22Rv1 (cell line): ENCODE measurements around the gene BMPR2.
"Not testable (repeated sequence)": the region's sequence is repeated elsewhere in the genome, so short reads cannot be mapped to it uniquely, and the experiment has no call there.

Experiments used
- H3K27ac ChIP-seq: fragments of 450-650 bp; 2 replicates; pipeline ENCODE4 v1.5.1; 2017
- ZFX ChIP-seq: fragments of 450-650 bp; IDR thresholded peaks from 2 replicates; pipeline ENCODE4 v1.6.1; 2017; ENCODE audit warnings: antibody characterized with exemption, borderline replicate concordance
- TF ChIP-seq, protein P1 (sequence below): fragments of 450-650 bp; IDR thresholded peaks from 2 replicates; pipeline ENCODE4 v1.5.1; 2017; ENCODE audit warnings: mild to moderate bottlenecking

BMPR2 gene

DNA sequence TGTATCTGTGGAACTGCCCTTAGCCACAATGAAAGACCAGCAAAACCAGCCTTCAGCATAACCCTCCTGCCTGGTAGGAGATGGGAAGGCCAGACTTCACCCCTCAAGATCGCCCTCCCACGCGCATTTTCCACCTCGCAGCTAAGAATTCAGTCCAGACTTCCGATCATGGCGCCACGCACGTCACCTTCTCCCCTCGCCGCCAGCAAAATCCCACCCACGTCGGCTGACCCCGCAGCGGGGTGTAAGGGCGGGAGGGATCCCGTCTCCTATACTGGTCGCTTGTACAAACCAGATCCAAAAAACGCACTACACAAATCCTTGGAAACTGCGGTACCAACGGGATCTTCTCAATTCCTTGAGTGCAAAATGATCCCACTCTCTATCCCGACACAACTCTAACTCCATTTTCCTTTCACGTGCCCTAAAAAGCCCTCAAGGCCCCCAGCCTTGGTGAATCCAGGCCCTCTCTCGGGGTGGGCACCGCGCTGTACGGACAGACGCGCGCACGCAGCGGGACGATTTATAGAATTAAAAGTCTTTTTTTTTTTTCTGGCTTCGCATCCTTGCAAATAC lies 1.0 kb upstream of the BMPR2 start:
- no peak for TF ChIP-seq ZFX
- TF ChIP-seq, protein P1, sequence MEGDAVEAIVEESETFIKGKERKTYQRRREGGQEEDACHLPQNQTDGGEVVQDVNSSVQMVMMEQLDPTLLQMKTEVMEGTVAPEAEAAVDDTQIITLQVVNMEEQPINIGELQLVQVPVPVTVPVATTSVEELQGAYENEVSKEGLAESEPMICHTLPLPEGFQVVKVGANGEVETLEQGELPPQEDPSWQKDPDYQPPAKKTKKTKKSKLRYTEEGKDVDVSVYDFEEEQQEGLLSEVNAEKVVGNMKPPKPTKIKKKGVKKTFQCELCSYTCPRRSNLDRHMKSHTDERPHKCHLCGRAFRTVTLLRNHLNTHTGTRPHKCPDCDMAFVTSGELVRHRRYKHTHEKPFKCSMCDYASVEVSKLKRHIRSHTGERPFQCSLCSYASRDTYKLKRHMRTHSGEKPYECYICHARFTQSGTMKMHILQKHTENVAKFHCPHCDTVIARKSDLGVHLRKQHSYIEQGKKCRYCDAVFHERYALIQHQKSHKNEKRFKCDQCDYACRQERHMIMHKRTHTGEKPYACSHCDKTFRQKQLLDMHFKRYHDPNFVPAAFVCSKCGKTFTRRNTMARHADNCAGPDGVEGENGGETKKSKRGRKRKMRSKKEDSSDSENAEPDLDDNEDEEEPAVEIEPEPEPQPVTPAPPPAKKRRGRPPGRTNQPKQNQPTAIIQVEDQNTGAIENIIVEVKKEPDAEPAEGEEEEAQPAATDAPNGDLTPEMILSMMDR: no peak
- peak overlapping the region; percentile 92 for H3K27ac ChIP-seq

DNA sequence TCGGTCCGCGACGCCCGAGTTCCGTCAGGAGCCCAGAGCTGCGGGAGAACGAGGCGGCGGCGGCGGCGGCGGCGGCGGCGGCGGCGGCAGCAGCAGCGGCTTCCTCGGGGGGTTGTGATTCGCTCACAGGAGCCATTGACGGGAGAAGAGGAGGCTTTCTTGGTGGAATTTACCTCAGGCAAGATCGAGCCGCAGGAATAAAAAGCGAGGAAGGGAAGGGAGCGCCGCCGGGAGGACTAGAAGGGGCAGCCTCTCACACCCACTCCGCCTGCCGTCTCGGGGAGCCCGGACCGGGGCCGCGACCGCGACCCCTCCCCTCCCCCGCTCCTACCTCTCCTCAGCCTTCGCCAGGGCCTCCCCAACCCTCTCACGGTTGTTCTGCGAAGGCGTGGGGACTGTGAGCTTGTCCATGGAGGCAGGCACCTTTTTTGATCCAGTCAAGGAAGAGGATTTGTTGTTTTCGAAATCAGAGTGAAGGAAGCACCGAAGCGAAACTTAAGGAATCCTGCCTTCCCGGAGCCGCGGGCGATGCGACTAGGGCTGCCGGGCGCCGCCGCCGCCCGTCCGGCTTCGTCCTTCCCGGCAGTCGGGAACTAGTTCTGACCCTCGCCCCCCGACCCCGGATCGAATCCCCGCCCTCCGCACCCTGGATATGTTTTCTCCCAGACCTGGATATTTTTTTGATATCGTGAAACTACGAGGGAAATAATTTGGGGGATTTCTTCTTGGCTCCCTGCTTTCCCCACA lies 506 bp downstream of the BMPR2 start:
- no peak for TF ChIP-seq ZFX
- TF ChIP-seq, protein P1: no peak
- peak overlapping the region; percentile 92 for H3K27ac ChIP-seq

DNA sequence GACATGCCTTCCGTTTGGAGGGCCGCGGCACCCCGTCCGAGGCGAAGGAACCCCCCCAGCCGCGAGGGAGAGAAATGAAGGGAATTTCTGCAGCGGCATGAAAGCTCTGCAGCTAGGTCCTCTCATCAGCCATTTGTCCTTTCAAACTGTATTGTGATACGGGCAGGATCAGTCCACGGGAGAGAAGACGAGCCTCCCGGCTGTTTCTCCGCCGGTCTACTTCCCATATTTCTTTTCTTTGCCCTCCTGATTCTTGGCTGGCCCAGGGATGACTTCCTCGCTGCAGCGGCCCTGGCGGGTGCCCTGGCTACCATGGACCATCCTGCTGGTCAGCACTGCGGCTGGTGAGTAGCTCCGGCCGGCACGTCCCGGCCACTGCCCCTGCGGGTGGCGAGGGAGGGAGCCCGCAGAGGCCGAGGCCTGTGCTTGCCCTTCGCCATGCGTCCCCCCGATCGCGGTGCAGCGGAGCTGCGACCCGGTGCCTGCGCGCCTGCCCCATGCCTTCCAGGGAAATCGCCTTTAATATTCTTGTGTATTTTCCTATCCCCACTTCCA lies 1.2 kb downstream of the BMPR2 start:
- H3K27ac ChIP-seq: peak overlapping the region; percentile 92
- no peak for TF ChIP-seq ZFX
- TF ChIP-seq, protein P1: no peak

DNA sequence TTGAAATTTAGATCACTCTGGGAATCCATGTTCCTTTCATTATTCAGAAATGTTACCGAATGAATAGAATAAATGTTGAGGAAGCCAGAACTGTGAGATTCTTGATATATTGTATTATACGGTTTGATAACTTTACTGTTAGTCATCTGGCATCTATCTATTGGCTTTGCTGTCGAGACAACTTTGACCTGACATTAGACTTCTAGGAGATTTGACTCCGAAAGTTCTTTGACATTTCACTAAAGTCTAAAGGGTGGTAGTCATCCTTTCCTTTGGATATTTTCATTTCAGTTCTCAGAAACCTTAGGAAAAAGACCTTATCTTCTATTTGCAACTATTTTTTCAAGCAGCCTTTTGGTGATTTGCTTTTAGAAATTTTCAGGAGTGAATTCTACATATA lies 1.9 kb downstream of the BMPR2 start:
- TF ChIP-seq, protein P1: no peak
- no peak for TF ChIP-seq ZFX
- no peak overlapping the region for H3K27ac ChIP-seq

DNA sequence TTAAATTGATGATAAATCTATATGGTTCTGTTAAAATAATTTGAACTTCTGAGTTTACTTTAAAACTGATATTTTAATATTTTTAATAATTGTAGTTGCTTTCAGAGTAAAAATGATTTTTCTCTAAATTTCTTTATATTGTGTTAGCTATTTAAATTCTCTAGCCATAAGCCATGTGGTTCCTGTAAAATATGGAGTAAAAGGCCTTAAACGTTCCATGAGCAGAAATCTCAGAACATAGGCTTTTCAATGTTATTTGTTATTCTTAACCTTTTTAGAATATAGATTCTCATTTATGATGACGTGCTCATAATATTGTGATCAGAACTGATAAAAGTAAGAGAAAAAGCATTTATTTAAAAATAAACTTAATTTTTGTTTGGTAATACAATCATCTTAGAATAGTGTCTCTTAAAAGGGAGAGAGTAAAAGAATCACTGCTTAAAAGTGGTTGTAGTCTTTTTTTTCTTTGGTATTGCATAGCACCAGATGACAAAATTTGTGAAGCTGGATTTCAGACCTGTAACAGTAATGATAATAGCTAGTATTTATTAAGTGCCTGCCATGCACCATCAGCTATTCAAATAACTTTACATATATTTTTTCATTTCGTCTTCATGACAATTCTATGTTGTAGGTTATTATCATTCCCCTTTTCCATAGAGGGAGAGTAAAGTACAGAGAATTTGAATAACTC lies 2.7 kb downstream of the BMPR2 start:
- H3K27ac ChIP-seq: no peak overlapping the region
- no peak for TF ChIP-seq ZFX
- TF ChIP-seq, protein P1: no peak

DNA sequence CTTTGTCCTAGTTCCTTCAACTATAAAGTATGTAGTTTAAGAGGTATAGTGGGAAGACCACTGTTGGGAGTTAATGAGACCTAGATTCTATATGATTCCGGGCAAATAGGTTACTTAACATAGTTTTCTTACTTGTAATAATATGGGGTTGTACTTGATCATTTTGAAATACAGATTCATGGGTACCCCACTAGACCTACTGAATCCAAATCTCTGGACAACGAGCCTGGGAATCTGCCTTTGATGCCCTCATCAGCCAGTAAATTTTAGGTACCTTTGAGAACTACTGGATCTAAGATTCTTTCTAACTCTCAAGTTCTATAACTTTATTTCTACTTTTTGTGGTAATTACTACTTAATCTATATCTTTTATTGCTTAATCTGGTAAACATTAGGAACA lies 6.6 kb downstream of the BMPR2 start:
- no peak for TF ChIP-seq ZFX
- TF ChIP-seq, protein P1: no peak
- H3K27ac ChIP-seq: no peak overlapping the region

DNA sequence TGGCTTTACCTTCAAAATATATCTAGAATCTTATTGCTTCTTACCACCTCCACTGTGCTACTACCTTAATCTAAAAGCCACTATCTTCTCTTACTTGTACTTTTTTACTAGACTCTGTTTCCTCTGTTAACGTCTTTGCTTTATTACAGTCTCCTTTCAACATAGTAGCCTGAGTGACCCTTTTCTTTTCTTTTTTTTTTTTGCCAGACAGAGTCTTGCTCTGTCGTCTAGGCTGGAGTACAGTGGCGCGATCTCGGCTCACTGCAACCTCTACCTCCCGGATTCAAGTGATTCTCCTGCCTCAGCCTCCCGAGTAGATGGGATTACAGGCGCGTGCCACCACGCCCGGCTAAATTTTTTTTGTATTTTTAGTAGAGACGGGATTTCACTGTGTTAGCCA lies 10.4 kb downstream of the BMPR2 start:
- H3K27ac ChIP-seq: not testable (repeated sequence)
